Karpas-422 (cell line): Measurements from ENCODE around the gene HNF4A. TPM values are rescaled to one million over a fixed set of nuclear protein-coding genes. Genes with fewer than 3 reads are reported as not detected.

Experiments used
- DNase-seq: peaks from one replicate; pipeline ENCODE4 v3.0.0-alpha.2; 2015
- H2AFZ ChIP-seq: fragments of 200-600 bp; sonication (generic); 2 replicates; pipeline ENCODE4 v1.6.1; 2014; ENCODE audit warnings: antibody characterized with exemption, low read length, mixed read lengths
- H3K27ac ChIP-seq: fragments of 200-600 bp; sonication (generic); 2 replicates; pipeline ENCODE4 v1.5.1; 2014; ENCODE audit warnings: mild to moderate bottlenecking, low read length, moderate library complexity
- H3K27me3 ChIP-seq: fragments of 200-600 bp; sonication (generic); 2 replicates; pipeline ENCODE4 v1.6.1; 2014; ENCODE audit warnings: low read length, mixed read lengths
- H3K36me3 ChIP-seq: fragments of 200-600 bp; sonication (generic); 2 replicates; pipeline ENCODE4 v1.6.1; 2014; ENCODE audit warnings: low read length, mixed read lengths; ENCODE audit not compliant: insufficient read depth
- H3K4me1 ChIP-seq: fragments of 200-600 bp; sonication (generic); 2 replicates; pipeline ENCODE4 v1.6.1; 2014; ENCODE audit warnings: mild to moderate bottlenecking, low read length, mixed read lengths
- H3K4me2 ChIP-seq: fragments of 200-600 bp; sonication (generic); 2 replicates; pipeline ENCODE4 v1.6.1; 2014; ENCODE audit warnings: low read length, low read depth, mild to moderate bottlenecking; ENCODE audit not compliant: poor library complexity, severe bottlenecking
- H3K4me3 ChIP-seq: fragments of 200-600 bp; sonication (generic); 2 replicates; pipeline ENCODE4 v1.5.1; 2014; ENCODE audit warnings: mild to moderate bottlenecking, antibody characterized with exemption, low read length, mixed read lengths
- H3K79me2 ChIP-seq: fragments of 200-600 bp; sonication (generic); 2 replicates; pipeline ENCODE4 v1.6.1; 2014; ENCODE audit warnings: mild to moderate bottlenecking, low read length, mixed read lengths
- H3K9ac ChIP-seq: fragments of 200-600 bp; sonication (generic); 2 replicates; pipeline ENCODE4 v1.6.0; 2014; ENCODE audit warnings: low read length
- H3K9me2 ChIP-seq: fragments of 200-600 bp; sonication (generic), shearing (Covaris generic); replicated peaks from 2 replicates; pipeline ENCODE4 v1.6.0; 2014; ENCODE audit warnings: mild to moderate bottlenecking, low read length, moderate library complexity; ENCODE audit not compliant: insufficient read depth
- H3K9me3 ChIP-seq: fragments of 300-700, 200-600 bp; sonication (generic); 2 replicates; pipeline ENCODE4 v1.6.1; 2014; ENCODE audit warnings: low read length, mixed read lengths
- H4K20me1 ChIP-seq: fragments of 200-600 bp; sonication (generic); 2 replicates; pipeline ENCODE4 v1.6.1; 2014; ENCODE audit warnings: mild to moderate bottlenecking, antibody characterized with exemption, low read length, low read depth; ENCODE audit not compliant: insufficient read depth
- total RNA-seq: library from RNA; depleted of rRNA; stranded (reverse); fragments of >200 nt; shearing (Covaris generic); gene quantifications from 2 replicates; pipeline ENCODE4 v1.2.3, GENCODE V29; 2014; ENCODE audit warnings: low replicate concordance

HNF4A gene
- total RNA-seq, 1 experiment from 2014 or later, result not detected

DNA sequence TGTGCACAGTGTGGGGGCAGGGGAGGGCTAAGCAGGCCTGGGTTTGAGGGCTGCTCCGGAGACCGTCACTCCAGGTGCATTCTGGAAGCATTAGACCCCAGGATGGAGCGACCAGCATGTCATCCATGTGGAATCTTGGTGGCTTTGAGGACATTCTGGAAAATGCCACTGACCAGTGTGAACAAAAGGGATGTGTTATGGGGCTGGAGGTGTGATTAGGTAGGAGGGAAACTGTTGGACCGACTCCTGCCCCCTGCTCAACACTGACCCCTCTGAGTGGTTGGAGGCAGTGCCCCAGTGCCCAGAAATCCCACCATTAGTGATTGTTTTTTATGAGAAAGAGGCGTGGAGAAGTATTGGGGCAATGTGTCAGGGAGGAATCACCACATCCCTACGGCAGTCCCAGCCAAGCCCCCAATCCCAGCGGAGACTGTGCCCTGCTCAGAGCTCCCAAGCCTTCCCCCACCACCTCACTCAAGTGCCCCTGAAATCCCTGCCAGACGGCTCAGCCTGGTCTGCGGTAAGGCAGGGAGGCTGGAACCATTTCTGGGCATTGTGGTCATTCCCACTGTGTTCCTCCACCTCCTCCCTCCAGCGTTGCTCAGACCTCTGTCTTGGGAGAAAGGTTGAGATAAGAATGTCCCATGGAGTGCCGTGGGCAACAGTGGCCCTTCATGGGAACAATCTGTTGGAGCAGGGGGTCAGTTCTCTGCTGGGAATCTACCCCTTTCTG, 76.2 kb downstream of the HNF4A start:
- no peaks in the 10 kb centered on the region for H3K36me3 ChIP-seq
- no peaks in the 10 kb centered on the region for H4K20me1 ChIP-seq
- no peak overlapping the region for H3K9ac ChIP-seq
- no peaks in the 10 kb centered on the region for H3K79me2 ChIP-seq
- H3K4me1 ChIP-seq, result no peaks in the 10 kb centered on the region
- no peaks in the 10 kb centered on the region for H3K9me3 ChIP-seq
- no peaks in the 10 kb centered on the region for H3K27me3 ChIP-seq
- no peak overlapping the region for H3K4me3 ChIP-seq
- no peak overlapping the region for H2AFZ ChIP-seq
- DNase-seq, result no peak
- no peaks in the 10 kb centered on the region for H3K9me2 ChIP-seq
- H3K27ac ChIP-seq, result no peak overlapping the region
- H3K4me2 ChIP-seq, result no peak overlapping the region

DNA sequence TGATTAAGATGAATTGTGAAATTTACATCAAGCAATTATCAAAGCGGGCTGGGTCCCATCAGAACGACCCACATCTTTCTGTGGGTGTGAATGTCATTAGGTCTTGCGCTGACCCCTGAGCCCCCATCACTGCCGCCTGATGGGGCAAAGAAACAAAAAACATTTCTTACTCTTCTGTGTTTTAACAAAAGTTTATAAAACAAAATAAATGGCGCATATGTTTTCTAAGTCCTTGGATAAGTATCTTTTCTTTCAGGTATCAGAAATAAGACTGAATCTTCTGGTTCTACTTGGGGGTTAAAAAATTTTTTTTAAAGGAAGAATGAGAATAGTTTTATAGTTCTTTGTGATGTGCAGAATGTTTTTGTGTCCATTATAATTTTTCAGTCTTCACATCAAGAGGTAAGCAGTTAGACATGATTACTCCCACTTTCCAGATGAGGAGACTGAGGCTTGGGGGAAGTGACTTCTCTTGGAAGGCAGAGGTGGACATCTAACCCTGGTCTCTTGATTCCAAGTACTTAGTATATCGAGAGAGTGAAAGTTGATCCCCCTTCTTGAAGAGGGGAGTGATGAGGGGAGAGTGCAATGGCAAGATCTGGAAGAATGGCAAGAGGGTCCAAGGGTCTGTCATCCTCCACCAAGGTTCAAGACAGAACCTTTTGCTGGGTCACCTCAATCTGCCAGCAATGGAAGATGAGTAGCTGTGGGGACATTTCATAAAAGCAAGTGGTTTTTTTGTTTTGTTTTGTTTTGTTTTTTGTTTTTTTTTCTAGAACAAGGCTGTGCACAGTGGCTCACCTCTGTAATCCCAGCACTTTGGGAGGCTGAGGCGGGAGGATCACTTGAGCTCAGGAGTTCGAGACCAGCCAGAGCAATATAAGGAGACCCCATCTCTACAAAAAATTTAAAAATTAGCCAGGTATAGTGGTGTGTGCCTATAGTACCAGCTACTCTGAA, 77.4 kb downstream of the HNF4A start:
- no peaks in the 10 kb centered on the region for H3K9me3 ChIP-seq
- no peak overlapping the region for H3K27ac ChIP-seq
- no peaks in the 10 kb centered on the region for H3K4me1 ChIP-seq
- no peaks in the 10 kb centered on the region for H3K27me3 ChIP-seq
- H3K36me3 ChIP-seq, result no peaks in the 10 kb centered on the region
- no peak overlapping the region for H3K4me2 ChIP-seq
- no peak overlapping the region for H2AFZ ChIP-seq
- DNase-seq, result no peak
- no peak overlapping the region for H3K4me3 ChIP-seq
- H3K79me2 ChIP-seq, result no peaks in the 10 kb centered on the region
- H4K20me1 ChIP-seq, result no peaks in the 10 kb centered on the region
- H3K9ac ChIP-seq, result no peak overlapping the region
- no peaks in the 10 kb centered on the region for H3K9me2 ChIP-seq

DNA sequence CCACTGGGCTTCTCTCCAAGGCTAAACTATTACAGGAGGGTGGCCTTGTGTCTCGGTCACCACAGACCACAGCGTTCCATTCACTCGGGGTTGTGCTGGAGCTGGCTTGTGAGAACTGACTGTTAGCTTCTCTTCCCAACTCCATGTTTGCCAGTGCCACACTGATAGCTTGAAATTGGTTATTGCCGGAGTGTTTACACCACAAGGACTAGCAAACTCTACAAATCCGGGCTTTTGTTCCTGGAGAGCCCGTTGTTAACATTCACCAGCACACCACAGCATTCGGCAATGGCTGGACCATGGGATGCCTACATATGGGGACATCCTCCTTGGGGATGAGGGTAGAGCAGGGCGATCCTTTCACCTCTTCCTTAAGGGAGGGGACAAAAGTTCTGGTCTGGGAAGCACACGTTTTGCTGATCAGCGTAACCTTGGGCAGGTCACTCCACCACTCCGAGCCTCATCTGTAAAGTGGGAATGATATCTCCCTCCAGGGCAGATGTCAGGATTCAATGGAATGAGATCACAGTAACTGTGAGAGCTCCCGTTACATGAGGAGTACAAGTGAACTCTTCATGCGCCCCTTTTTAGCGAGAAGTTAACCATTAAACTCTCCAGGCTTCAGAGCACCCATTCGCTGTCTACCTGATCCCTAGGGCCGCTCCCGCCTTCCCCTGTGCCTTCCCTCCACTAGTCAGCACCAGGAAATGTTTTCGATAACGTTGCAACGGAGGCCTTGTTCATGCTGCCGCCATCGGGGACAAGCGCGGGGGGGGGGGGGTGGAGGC, 78.4 kb downstream of the HNF4A start:
- Histone ChIP-seq H2AFZ (no peak overlapping the region), H4K20me1 (no peaks in the 10 kb centered on the region), H3K9me2 (no peaks in the 10 kb centered on the region), H3K4me2 (no peak overlapping the region), H3K9ac (no peak overlapping the region), H3K79me2 (no peaks in the 10 kb centered on the region), H3K27ac (no peak overlapping the region), H3K4me1 (no peaks in the 10 kb centered on the region), H3K4me3 (no peak overlapping the region), H3K36me3 (no peaks in the 10 kb centered on the region), H3K9me3 (no peaks in the 10 kb centered on the region), H3K27me3 (no peaks in the 10 kb centered on the region)
- DNase-seq, result no peak

DNA sequence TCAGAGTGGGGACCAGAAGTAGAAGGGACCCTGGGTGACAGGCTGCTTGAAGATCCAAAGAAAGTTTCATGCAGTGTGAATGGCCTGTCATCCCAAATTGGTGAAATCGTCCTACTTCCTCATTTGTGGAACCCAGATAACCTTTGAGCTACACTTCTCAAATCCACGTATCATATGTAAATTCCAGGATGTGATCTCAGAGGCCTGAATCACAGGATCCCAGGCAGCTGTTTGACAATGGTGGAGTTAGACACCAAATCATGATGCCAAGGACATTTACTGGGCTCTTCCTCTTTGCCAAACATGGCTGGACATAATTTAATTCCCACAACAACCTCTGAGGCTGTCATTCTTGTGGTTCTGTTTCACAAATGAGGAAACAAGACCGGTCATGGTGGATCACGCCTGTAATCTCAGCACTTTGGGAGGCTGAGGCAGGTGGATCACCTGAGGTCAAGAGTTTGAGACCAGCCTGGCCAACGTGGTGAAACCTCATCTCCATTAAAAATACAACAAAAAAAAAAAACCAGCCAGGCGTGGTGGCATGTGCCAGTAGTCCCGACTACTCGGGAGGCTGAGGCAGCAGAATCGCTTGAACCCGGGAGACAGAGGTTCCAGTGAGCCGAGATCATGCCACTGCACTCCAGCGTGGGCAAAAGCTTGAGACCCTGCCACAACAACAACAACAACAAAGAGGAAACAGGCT, 80.3 kb downstream of the HNF4A start:
- Histone ChIP-seq H3K27ac (no peak overlapping the region), H4K20me1 (no peaks in the 10 kb centered on the region), H3K36me3 (no peaks in the 10 kb centered on the region), H3K9ac (no peak overlapping the region), H3K4me3 (no peak overlapping the region), H2AFZ (no peak overlapping the region), H3K27me3 (no peaks in the 10 kb centered on the region), H3K4me1 (no peaks in the 10 kb centered on the region), H3K9me2 (no peaks in the 10 kb centered on the region), H3K79me2 (no peaks in the 10 kb centered on the region), H3K4me2 (no peak overlapping the region), H3K9me3 (no peaks in the 10 kb centered on the region)
- peak; percentile 42 for DNase-seq

DNA sequence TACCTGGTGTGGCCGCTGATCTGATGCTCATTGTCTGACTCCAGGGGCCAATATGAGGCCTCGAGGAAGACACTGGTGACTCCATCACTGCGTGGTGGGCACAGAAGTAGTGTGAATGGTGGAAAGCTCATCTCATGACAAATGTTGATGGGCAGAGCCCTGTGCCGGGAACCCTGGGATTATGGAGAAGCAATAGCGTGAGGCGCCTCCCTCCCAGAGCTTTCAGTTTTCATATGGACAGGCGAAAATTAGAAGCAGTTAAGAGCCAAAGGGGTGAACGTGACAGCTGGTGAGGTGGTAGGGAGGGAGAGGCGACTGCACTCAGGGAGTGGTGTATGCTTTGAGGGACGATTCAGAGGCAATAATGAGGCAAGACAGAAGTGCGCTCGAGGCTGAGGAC, 80.9 kb downstream of the HNF4A start:
- H4K20me1 ChIP-seq, result no peaks in the 10 kb centered on the region
- no peaks in the 10 kb centered on the region for H3K79me2 ChIP-seq
- no peaks in the 10 kb centered on the region for H3K4me1 ChIP-seq
- H3K27ac ChIP-seq, result no peak overlapping the region
- DNase-seq, result no peak
- no peaks in the 10 kb centered on the region for H3K9me3 ChIP-seq
- no peak overlapping the region for H3K9ac ChIP-seq
- H3K4me3 ChIP-seq, result no peak overlapping the region
- no peak overlapping the region for H3K4me2 ChIP-seq
- H3K27me3 ChIP-seq, result no peaks in the 10 kb centered on the region
- no peaks in the 10 kb centered on the region for H3K36me3 ChIP-seq
- H2AFZ ChIP-seq, result no peak overlapping the region
- no peaks in the 10 kb centered on the region for H3K9me2 ChIP-seq

DNA sequence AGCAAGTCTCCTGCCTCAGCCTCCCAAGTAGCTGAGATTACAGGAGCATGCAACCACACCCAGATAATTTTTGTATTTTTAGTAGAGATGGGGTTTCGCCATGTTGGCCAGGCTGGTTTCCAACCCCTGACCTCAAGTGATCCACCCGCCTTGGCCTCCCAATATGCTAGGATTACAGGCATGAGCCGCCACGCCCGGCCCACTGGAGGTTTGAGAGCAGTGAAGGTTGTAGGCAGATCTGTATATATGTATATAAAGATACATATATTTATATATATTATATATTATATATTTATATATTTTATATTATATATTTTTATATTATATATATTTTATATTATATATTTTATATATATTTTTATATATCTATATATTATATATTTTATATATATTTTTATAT, 82.0 kb downstream of the HNF4A start:
- no peaks in the 10 kb centered on the region for H3K79me2 ChIP-seq
- no peak overlapping the region for H3K4me2 ChIP-seq
- H3K9me2 ChIP-seq, result no peaks in the 10 kb centered on the region
- H3K36me3 ChIP-seq, result no peaks in the 10 kb centered on the region
- H3K4me3 ChIP-seq, result no peak overlapping the region
- DNase-seq, result no peak
- no peak overlapping the region for H3K9ac ChIP-seq
- H3K9me3 ChIP-seq, result no peaks in the 10 kb centered on the region
- H4K20me1 ChIP-seq, result no peaks in the 10 kb centered on the region
- H2AFZ ChIP-seq, result no peak overlapping the region
- H3K27me3 ChIP-seq, result no peaks in the 10 kb centered on the region
- no peak overlapping the region for H3K27ac ChIP-seq
- no peaks in the 10 kb centered on the region for H3K4me1 ChIP-seq

DNA sequence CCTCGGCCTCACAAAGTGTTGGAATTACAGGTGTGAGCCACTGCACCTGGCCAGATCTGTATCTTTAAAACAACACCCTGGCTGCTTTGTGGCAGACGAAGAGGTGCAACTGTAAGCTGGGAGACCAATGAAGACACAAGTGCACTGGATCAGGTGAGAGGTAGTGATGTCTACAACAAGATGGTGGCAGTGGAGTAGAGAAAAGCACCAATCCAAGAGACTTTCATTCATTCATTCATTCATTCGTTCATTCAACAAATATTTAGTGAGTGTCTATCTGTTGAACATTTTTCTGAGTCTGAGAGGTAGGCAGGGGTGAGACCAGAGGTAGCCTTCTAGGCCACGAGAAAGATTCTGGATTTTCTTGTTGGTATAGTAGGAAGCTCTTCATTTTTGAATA, 83.3 kb downstream of the HNF4A start:
- no peak overlapping the region for H2AFZ ChIP-seq
- no peaks in the 10 kb centered on the region for H3K36me3 ChIP-seq
- no peaks in the 10 kb centered on the region for H3K79me2 ChIP-seq
- H3K9ac ChIP-seq, result no peak overlapping the region
- no peak for DNase-seq
- no peak overlapping the region for H3K4me3 ChIP-seq
- H3K4me2 ChIP-seq, result no peak overlapping the region
- H3K9me3 ChIP-seq, result no peaks in the 10 kb centered on the region
- H4K20me1 ChIP-seq, result no peaks in the 10 kb centered on the region
- H3K4me1 ChIP-seq, result no peaks in the 10 kb centered on the region
- no peak overlapping the region for H3K27ac ChIP-seq
- no peaks in the 10 kb centered on the region for H3K27me3 ChIP-seq
- no peaks in the 10 kb centered on the region for H3K9me2 ChIP-seq
